Activated CD8-positive, alpha-beta memory T cell treated with anti-CD3 and anti-CD28 coated beads for 48 hours (primary cell): ENCODE measurements around the gene NACAD.
"Not testable (repeated sequence)": the region's sequence is repeated elsewhere in the genome, so short reads cannot be mapped to it uniquely, and the experiment has no call there.

Experiments used
- DNase-seq, 3 experiments: peaks; one replicate each; pipeline ENCODE4 v3.0.0-alpha.2; 2020; ENCODE audit warnings: low read depth in 2 of 3, low spot score in 2 of 3

NACAD gene

DNA sequence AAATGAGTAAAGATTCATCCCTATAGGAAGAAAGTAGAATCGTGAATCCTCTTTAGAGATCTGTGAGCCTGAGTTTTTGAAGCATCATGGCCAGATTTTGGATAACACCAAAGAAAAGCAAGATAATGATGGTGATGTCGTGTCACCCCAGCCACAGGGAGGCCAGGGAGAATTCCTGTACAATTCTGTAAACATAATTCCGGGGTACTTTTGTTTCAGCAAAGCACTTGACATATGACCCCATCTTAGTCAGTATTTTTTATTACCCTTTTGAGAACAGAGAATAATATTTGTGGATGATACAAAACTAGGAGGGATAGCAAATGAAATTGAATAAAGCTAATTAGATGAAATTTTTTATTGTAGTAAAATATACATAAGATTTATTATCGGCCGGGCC lies 33.8 kb downstream of the NACAD start:
- DNase-seq = no peak

DNA sequence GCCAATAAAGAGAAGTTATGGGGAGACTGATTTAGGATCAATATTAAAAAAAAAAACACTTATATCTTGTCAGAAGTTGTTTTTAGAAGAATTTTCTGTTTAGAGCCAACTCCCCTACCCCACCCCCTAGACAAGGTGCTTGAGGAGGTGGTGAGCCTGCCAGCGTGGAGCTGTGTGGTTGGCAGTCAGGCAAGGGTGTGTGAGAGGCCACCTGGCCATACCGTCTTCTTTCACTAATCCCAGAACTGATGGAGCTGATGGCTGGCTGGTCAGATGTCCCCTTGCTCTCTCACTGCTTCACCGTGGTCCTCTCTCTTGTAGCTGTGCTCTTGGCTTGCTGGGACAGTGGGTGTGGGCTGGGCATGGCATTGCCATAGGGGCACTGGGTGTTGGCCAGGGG lies 34.3 kb downstream of the NACAD start:
- DNase-seq = no peak

GRCh38 chr7:45053941-45054340 lies 34.8 kb downstream of the NACAD start:
- no peak for DNase-seq

GRCh38 chr7:45053401-45053800 lies 35.4 kb downstream of the NACAD start:
- no peak for DNase-seq

DNA sequence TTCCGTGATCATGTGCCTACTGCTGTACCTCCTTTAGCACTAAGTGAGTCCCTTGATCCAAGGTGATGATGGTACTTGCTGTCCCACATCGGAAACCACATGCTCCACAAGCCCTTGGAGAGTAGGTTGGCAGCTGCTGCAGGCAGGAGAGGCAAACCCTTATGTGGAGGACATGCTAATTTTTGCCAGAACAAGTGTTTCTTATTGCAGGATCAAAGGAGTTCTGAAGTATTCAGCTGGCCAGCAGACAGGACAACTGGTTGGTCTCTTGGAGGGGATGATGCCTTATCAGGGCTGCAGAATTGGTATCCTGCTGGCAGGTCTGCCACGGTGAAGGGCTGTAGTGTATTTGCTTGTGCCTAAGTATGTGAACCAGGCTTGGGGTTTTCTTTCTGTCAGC lies 36.8 kb downstream of the NACAD start:
- no peak for DNase-seq

DNA sequence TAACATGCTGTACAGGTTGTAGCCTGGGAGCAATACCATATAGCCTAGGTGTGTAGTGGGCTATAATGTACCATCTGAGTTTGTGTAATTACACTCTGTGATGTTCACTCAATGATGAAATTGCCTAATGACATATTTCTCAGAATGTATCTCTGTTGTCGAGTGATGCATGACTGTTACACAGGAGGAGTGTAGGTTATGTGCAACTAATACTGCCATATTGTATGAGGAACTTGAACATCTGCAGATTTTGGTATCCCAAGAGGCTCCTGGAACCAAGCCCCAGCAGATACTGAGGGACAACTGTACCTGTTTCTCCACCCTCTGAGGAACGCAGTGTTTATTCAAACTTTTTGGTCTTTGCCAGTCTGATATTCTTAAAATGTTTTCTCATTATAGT lies 38.6 kb downstream of the NACAD start:
- no peak for DNase-seq

- no peak for DNase-seq
Measured at GRCh38 chr7:45048748-45049147, 40.0 kb downstream of the NACAD start.

DNA sequence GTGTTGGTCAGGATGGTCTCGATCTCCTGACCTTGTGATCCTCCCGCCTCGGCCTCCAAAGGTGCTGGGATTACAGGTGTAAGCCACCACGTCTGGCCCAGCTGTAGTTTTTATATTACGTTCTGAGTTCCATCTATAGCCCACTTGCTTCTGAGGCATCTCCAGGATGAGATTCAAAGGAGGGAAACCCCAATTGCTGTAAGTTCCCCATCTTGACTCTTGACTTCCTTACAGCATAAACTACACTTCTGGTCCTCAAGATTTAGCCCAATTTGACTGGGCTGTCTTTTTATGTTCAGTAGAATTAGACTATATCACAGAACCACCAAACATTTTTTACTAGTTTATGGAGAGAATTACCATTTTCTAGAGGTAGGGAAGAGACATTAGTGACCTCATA lies 44.4 kb downstream of the NACAD start:
- DNase-seq = no peak

DNA sequence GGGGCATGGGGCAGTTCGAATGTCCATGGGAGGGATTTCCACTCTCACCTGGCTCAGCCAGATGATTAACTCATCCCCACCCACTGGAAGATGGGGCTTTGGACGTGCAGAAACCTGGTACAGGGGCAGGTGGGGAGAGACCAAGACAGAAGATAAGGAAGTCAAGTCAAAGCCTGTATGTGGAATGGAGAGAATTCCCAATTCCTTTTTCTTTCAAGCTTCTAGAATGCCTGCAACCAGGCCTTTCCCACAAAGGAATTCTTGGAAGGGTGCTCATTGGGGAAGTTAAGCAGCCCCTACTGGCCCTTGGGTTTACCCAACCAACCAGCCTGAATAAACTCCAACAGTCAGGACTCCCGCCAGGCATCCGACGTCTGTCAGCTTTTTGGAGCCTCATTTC lies 49.7 kb downstream of the NACAD start:
- DNase-seq = no peak

DNA sequence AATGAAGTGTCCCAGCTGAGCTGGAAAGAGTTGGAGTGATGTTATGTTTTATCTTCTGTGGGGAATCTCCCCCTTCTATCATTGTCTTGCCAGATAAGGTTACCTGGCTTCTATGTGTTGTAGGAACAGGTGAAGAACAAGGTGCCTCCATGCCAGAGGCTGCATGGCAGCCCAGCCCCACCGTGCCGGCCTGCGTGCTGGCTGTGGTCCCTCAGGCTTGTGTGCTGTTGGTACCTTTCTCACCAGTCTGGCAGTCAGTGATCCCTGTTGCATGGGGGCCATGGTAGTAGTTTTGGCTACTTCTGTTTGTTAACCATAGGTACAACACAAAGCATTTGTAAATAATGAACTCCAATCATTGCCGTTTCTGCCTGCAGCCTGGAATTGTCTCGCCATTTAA lies 50.9 kb downstream of the NACAD start:
- no peak for DNase-seq

DNA sequence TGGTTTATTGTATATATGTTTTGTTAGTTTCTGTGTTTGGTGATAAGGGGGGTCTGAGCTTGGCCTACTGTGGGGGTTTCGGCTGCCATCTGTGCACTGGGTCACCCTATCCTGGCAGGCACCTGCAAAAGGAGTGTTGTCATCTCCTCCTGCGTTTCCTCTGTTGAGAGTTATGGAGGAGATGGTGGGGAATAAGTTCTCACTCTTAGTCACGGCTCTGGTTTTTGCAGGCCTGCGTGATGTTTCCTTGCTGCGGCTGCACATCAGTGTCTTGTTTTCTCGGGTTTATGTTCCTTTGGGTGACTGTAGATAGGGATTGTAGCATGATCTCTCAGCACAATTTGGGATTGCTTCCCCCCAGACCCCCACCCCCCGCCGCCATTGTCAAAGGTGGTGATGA lies 52.0 kb downstream of the NACAD start:
- DNase-seq = no peak

DNA sequence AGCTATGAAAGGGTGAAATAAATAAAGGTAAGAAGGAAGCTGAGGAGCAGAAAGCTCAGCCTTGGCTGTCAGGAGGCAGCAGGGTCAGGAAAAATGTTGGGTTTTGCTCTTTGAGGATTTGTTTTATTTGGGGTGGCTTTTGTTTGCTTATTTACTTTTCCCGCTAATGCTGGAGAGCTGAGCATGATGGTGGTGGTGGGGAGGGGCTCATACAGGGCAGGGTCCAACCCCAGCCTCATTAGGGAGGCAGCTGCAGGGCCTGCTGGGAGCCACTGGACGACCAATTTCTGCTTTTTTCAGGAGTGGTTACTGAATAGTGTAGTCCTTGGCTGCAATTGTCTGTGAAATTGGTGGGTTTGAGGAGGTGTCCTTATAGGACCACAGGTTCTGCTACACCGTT lies 52.5 kb downstream of the NACAD start:
- no peak for DNase-seq

DNA sequence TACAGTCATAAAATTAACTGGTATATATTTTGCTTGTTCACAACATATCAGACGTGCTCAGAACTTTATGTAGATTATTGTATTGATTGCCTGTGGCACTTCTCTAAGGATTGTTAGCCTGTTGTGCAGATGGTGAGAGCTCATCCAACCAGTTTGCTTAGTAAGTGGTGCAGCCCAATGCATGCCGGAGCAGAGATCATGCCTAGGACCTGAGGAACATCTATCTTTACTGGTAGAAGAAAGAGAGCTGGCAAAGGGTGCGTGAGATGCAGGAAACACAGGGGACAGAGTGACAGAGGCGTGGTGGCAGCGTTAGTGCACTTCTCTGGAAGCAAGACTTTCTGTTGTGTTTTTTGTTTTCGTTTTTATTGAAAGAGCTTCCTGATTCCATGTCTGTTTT lies 52.9 kb downstream of the NACAD start:
- DNase-seq = no peak

GRCh38 chr7:45035371-45035770 lies 53.4 kb downstream of the NACAD start:
- no peak for DNase-seq

- DNase-seq = not testable (repeated sequence)
Measured at GRCh38 chr7:45034710-45035109, 54.1 kb downstream of the NACAD start.

GRCh38 chr7:45033931-45034290 lies 54.9 kb downstream of the NACAD start:
- DNase-seq = no peak

DNA sequence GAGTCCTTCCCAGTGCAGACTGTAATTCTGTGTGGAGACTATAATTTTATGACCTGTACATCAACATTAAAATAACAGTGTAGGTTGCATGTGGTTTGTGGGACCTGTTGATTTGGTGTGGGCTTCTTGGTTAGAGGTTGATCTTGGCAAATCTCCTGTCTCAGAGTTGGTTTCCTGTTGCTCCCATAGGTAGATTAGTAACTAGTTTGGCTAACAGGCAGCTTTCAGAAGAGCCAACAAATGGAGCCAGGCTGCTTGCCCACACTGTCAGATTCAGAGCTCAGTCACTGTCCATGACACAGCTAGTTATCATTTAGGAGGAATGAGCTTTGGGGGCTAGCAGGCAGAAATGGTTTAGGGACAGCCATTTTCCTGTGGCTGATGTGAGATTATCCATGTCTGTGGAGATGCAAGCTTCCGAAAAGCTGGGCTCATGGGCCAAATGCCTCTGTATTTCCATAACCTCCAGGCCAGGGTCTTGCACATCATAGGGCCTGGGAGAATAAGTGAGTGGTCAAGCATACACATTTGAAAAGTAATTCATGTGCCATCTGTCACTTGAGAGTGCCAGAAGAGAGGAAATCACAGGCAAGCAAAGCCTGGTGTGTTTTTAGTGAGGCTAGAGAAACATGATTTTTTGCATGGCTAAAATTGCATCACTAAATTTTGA lies 55.4 kb downstream of the NACAD start:
- no peak for DNase-seq

- no peak for DNase-seq
Measured at GRCh38 chr7:45032421-45032820, 56.3 kb downstream of the NACAD start.

- DNase-seq = no peak
Measured at GRCh38 chr7:45031829-45032228, 56.9 kb downstream of the NACAD start.
